HG03064 (cell line): ENCODE measurements around the gene RTP2.

Source experiments
- ATAC-seq: cut with Tn5 transposase; IDR thresholded peaks from one replicate; pipeline ENCODE4 v1.9.1; 2021; ENCODE audit warnings: low read depth; ENCODE audit not compliant: unreplicated experiment

The RTP2 gene

DNA sequence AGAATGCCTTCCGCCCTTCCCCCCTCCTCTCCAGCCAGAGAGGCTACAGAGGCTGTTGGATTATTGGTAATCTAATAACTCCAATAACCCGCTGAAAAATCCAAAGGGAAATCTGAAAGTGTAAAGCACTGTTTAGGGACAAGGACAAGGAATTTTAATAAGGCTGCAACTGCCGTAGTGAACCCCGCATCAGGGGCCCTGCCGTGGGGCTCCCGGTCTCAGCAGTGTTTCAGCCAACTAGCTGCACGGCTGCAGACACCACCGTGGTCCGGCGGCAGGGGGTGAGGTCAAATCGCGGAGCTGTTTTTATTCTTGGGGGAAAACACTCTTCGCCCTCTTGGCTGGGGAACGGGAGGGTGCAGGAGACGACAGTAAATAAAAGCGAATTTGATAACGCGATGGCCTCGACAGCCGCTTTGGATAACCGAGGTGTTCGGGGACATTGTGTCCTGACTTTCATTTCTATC is 36.8 kb upstream of the RTP2 start:
- no peak for ATAC-seq

- ATAC-seq: peak; percentile 63
Measured at GRCh38 chr3:187738331-187739093, 36.2 kb upstream of the RTP2 start.

- no peak for ATAC-seq
Measured at GRCh38 chr3:187738071-187738330, 35.6 kb upstream of the RTP2 start.

DNA sequence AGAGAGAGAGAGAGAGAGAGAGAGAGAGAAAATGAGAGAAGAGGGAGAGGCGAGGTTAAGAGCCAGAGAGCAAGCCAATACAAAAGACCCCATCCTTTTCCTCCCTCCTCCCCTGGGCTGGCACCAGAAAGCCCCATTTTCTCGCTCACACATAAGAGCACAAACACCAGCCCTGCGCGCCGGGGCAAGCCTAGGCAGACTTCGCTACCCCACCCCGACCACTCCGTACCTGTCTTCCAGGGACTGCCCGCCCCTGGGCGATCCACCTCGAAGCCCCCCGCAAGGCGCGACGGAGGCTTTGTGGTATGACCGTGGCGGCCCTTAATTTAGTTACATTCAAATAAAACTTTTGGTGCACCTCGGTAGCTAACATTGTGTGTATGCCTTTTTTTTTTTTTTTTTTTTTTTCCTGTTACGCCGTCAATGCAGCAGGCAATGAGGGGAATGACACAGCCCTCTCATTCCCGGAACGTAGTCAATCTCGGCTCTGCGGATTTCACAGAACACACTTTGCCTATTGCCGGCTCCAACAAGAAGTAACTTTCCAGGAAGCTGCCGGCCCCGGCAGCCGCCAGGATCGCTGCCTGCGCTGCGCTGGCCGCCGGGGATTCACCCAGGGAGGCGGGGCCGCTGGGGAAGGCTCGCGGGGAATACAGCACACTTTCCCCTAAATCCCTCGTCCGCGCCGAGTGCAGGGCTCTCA is 35.2 kb upstream of the RTP2 start:
- ATAC-seq: no peak

DNA sequence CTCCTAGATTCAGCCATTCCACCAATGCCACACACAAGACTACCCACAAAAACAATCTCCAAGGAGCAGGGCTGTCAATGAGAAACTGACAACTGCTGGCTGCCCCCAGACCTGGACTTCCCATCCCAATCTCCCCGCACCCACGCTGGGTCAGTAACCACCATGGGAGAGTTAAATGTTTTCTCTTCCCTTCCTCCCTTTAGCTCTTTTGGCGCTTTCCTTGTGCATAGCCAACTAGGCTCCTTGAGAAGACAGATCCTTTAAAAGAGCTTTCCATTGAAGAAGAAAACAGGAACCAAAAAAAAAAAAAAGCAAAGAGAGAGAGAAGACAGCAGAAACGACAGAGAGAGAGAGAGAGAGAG is 34.6 kb upstream of the RTP2 start:
- ATAC-seq: no peak

- ATAC-seq: no peak
Measured at GRCh38 chr3:187736418-187736871, 34.1 kb upstream of the RTP2 start.

DNA sequence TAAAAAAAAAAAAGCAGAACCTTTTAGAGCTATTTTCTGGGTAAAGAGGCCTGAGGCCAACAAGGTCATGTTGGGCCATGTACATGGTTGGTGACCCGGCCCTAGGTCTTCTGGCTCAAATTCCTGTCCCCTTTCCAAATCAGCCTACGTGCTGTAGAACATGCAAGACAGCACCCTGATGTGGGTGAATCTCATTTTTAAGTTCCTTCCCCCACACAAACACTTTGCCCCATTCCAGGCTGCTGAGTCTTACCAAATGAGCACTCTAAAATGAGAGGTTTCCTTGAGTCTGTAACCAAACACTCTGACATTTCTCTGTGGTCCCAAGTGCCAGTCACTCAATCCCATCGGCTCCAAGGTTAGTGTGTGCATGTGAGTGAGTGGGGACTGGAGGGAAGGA is 33.5 kb upstream of the RTP2 start:
- ATAC-seq: no peak

DNA sequence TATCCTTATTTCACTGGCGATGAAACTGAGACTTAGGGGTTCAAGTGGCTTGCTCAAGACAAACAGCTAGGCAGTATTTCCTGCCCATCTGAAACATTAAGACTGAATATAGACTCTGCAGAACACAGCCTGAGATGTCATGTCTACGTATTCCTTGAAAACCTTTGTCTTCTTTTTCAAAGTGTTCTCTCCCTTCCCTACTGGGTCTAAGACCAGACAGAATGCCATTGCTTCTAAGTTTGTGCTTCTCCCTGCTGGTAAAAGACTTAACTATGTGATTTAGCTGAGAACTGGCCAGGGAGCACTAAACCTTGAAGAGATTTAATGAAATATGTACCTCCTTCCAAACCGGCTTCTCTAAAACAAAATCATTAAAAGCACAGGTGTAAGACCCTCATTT is 33.0 kb upstream of the RTP2 start:
- no peak for ATAC-seq

DNA sequence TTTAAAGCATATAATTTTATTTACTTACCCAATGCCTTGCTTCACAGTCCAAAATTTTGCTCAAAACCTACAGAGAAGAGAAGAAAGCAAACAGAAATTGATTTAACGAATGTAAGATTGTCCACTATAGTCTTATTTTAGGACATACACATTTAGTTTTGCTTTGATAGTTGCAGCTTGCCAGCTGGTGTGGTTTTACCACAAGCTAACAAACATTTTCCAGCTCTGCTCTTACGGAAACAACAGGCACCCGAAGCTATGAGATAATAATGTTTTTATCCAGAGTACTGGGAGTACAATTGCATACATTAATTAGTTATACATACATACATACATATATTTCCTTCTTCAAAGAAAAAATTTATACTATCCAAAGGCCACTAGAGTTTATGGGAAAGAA is 32.5 kb upstream of the RTP2 start:
- ATAC-seq: no peak

- no peak for ATAC-seq
Measured at GRCh38 chr3:187733371-187733770, 31.0 kb upstream of the RTP2 start.

DNA sequence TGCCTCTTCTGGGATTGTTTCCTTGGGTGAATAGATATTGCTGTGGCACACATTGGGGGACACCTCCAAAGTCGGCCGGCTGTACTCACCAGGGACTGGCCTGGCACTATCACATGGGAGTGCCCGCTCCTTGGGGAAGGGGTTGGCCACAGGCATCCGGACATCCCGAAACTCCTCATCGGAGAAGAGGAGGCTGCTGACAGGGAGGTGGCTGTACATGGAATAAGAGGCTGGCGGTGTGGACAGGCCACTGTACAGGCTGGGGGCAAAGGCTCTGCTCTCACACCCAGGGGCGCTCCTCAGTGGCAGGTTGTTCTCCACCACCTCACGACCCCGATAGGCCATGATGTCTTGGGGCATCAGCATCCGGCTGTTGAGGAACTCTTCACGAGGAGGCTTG is 27.2 kb upstream of the RTP2 start:
- ATAC-seq: no peak

DNA sequence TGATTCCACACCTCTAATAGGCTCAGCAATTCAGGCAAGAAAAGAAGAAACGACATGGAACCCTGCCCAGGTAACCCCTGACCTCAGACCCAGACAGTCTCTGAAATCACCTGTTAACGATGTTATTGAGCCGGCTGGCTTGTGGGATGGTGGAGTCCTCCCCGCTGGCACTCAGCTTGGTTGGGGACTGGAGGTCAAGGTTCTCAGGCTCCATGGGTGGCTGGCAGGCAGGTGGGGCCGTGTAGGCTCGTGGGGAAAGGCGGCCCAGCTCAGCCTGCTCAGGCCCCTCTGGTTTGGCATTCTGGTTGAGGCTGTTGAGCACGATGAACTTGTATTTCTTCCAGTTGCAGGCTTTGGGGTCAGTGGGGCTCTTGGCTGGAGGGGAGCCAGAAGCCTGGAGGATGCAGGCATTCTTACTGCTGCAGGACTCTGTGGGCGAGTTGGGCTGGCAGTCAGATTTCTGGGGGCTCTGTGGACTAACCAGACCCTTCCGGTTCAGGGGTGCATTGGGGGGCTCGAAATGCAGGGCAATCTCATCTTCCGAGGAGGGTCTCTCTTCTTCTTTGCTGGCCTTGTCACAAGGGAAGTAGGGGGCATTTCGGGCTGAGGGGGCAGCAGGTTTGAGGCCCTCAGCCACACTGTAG is 26.7 kb upstream of the RTP2 start:
- no peak for ATAC-seq

DNA sequence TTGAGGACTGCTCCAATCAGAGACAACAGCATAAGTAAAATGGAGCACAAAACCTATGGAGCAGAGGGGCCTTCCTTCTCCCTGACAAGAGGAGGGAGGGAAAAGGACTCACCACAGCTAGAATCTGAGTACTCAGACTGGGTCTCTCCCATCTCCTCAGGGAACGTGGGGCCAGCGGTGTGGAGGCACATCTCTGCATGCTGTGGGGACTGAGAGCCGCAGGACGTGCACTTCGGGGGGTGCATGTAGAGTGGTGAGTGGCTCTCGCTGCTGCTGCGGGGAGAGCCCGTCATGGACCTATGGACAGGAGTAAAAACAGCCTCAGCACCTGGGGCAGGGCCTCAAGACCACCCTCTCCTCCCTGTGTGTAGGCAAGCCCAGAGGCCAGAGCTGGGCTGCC is 25.9 kb upstream of the RTP2 start:
- no peak for ATAC-seq

GRCh38 chr3:187726564-187726963 is 24.2 kb upstream of the RTP2 start:
- no peak for ATAC-seq

DNA sequence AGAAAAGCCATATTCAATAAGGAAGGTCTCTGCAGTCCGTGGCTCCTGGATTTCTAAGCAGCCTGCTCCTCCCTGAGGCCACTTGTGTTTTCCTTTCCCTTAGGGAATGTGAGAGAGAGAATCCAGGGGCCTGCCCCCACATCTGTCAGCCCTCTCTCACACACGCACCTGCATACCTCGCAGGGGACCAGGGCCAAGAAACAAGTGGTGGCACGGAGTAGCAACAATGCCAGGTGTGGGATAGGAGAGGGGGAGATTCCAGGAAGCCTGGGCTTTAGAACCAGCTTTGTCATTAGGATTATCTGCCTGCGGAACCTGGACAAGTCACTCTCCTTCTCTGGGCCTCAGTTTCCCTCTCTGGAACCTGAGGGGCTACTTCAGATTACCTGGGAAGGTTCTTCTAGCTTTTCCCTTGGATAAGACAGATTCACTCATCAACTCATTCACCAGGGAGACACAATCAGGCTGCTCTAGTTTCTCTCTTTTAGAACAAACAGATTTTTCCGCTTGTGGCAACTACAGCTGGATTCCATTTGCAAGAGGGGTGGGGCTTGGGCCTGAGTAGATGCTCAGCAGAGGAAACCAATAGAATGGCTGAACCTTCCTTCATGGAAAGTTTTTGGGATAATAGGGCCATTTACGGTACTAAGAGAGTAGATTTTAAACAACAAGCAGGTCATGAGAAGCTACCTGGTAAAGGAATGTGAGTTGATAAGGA is 23.5 kb upstream of the RTP2 start:
- no peak for ATAC-seq

DNA sequence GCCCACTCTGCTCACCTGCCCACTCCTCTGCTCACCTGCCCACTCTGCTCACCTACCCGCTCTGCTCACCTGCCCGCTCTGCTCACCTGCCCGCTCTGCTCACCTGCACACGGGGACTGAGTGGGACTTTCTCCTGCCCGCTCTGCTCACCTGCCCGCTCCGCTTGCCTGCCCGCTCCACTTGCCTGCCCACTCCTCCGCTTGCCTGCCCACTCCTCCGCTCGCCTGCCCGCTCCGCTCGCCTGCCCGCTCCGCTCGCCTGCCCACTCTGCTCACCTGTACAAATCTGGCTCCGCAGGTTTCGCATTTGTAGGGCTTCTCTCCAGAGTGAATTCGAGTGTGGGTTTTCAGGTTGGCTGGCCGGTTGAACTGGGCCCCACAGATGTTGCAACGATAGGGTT is 22.9 kb upstream of the RTP2 start:
- ATAC-seq: no peak

GRCh38 chr3:187722206-187722612 is 19.9 kb upstream of the RTP2 start:
- ATAC-seq: no peak

GRCh38 chr3:187721055-187721454 is 18.7 kb upstream of the RTP2 start:
- ATAC-seq: no peak

- no peak for ATAC-seq
Measured at GRCh38 chr3:187720337-187720670, 17.9 kb upstream of the RTP2 start.

GRCh38 chr3:187719628-187720336 is 17.4 kb upstream of the RTP2 start:
- no peak for ATAC-seq

DNA sequence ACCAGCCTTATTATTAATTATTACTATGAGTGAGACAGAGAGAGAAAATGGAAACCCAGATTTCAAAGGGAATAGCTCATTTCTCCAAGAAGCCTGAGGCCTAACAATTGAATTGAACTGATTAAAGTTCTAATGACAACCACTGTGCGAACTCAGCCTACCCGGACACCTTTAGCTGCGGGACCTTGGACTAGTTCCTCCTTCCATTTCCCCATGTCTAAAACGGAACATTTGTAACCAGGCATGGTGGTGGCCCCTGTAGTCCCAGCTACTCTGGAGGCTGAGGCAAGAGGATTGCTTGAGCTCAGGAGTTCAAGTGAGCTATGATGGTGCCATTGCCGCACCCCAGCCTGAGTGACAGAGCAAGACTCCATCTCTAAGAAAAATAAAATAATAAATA is 16.4 kb upstream of the RTP2 start:
- ATAC-seq: no peak
